ENCODE measurements around the gene AP2A2. TPM values are rescaled to one million over a fixed set of nuclear protein-coding genes. Genes with fewer than 3 reads are reported as not detected.

The AP2A2 gene
- total RNA-seq, 1 experiment from 2014 or later: 92.9 TPM

- no peak for DNase-seq
- intact Hi-C loops (cut with micrococcal nuclease; ENCODE audit: unreplicated experiment): no loop called here
- H3K27ac Mint-ChIP-seq (ENCODE audit: unreplicated experiment): no peak overlapping the region
- BruUV-seq (replicated peaks): no TSS peak
- H3K36me3 Mint-ChIP-seq (ENCODE audit: insufficient read depth, unreplicated experiment): peaks cover 23% of the 10 kb centered on the region
- H3K27me3 Mint-ChIP-seq (ENCODE audit: unreplicated experiment): no peaks in the 10 kb centered on the region
- no peak for TF ChIP-seq CTCF (IDR thresholded peaks at IDR 0.05; ENCODE audit: unreplicated experiment)
- H3K9me3 Mint-ChIP-seq (ENCODE audit: low read depth, unreplicated experiment): no peaks in the 10 kb centered on the region
- no peaks in the 10 kb centered on the region for H3K4me1 Mint-ChIP-seq (ENCODE audit: low read depth, unreplicated experiment)
- H3K4me3 Mint-ChIP-seq (ENCODE audit: low read depth, unreplicated experiment): no peak overlapping the region
- CTCF ChIA-PET: interaction anchor here (0.7 kb wide), 1 partner anchor 93 kb away, joined by 4 read pairs; no protein-coding TSS in a partner anchor
Observed at GRCh38 chr11:890794-891540, 34.7 kb upstream of the AP2A2 start.

- Mint-ChIP-seq H3K27me3 (ENCODE audit: unreplicated experiment) (no peaks in the 10 kb centered on the region), H3K4me1 (ENCODE audit: low read depth, unreplicated experiment) (no peaks in the 10 kb centered on the region), H3K4me3 (ENCODE audit: low read depth, unreplicated experiment) (no peak overlapping the region), H3K9me3 (ENCODE audit: low read depth, unreplicated experiment) (no peaks in the 10 kb centered on the region), H3K36me3 (ENCODE audit: insufficient read depth, unreplicated experiment) (peaks cover 26% of the 10 kb centered on the region), H3K27ac (ENCODE audit: unreplicated experiment) (no peak overlapping the region)
- CTCF ChIA-PET: interaction anchor here (0.5 kb wide), 1 partner anchor 81 kb away, joined by 4 read pairs; no protein-coding TSS in a partner anchor
- no peak for TF ChIP-seq CTCF (IDR thresholded peaks at IDR 0.05; ENCODE audit: unreplicated experiment)
- intact Hi-C loops (cut with micrococcal nuclease; ENCODE audit: unreplicated experiment): no loop called here
- no peak for DNase-seq
- BruUV-seq (replicated peaks): no TSS peak
Observed at GRCh38 chr11:893008-893654, 32.5 kb upstream of the AP2A2 start.

GRCh38 chr11:894575-895201 is 31.0 kb upstream of the AP2A2 start:
- DNase-seq: no peak
- Mint-ChIP-seq H3K27ac (ENCODE audit: unreplicated experiment) (no peak overlapping the region), H3K9me3 (ENCODE audit: low read depth, unreplicated experiment) (no peaks in the 10 kb centered on the region), H3K4me3 (ENCODE audit: low read depth, unreplicated experiment) (no peak overlapping the region), H3K4me1 (ENCODE audit: low read depth, unreplicated experiment) (no peaks in the 10 kb centered on the region), H3K27me3 (ENCODE audit: unreplicated experiment) (no peaks in the 10 kb centered on the region), H3K36me3 (ENCODE audit: insufficient read depth, unreplicated experiment) (peaks cover 23% of the 10 kb centered on the region)
- TF ChIP-seq CTCF (IDR thresholded peaks at IDR 0.05; ENCODE audit: unreplicated experiment): no peak
- CTCF ChIA-PET: no interaction called here
- no TSS peak for BruUV-seq (replicated peaks)
- intact Hi-C loops (cut with micrococcal nuclease; ENCODE audit: unreplicated experiment): no loop called here

- H3K4me1 Mint-ChIP-seq (ENCODE audit: low read depth, unreplicated experiment): no peaks in the 10 kb centered on the region
- H3K36me3 Mint-ChIP-seq (ENCODE audit: insufficient read depth, unreplicated experiment): peaks cover 27% of the 10 kb centered on the region
- CTCF ChIA-PET: no interaction called here
- H3K4me3 Mint-ChIP-seq (ENCODE audit: low read depth, unreplicated experiment): no peak overlapping the region
- intact Hi-C loops (cut with micrococcal nuclease; ENCODE audit: unreplicated experiment): no loop called here
- BruUV-seq (replicated peaks): no TSS peak
- no peak overlapping the region for H3K27ac Mint-ChIP-seq (ENCODE audit: unreplicated experiment)
- TF ChIP-seq CTCF (IDR thresholded peaks at IDR 0.05; ENCODE audit: unreplicated experiment): no peak
- H3K9me3 Mint-ChIP-seq (ENCODE audit: low read depth, unreplicated experiment): no peaks in the 10 kb centered on the region
- H3K27me3 Mint-ChIP-seq (ENCODE audit: unreplicated experiment): no peaks in the 10 kb centered on the region
- no peak for DNase-seq
Observed at GRCh38 chr11:895331-896110, 30.1 kb upstream of the AP2A2 start.
